ENCODE data around the gene ZNF205. TPM values are rescaled to one million over a fixed set of nuclear protein-coding genes. Genes with fewer than 3 reads are reported as not detected.
"Not testable (repeated sequence)": the region's sequence is repeated elsewhere in the genome, so short reads cannot be mapped to it uniquely, and the experiment has no call there.

The ZNF205 gene
- total RNA-seq, 2 donors from 2014 or later: 15.4 to 18.3 TPM

DNA sequence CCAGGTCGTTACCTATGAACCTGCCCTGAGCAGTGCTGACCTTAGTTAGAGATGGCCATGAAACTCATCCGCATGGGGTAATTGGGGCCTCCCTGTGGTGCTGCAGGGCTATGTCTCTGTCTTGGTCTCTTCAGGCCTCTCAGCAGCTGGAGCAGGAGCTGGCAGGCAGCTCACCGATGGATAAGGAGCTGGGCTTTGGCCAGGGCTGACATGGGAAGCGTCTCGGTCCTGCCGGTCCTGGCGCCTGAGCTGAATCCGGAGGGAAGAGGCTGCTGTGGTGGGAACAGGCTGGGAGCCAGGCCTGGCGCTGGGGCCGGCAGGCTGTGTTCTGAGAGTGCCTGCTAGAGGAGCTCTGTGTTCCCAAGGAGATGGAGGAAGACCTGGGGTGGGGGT lies 36.9 kb upstream of the ZNF205 start:
- H3K27ac ChIP-seq (ENCODE audit: low read depth, low read length): no peak overlapping the region
- Mint-ChIP-seq H3K36me3 (ENCODE audit: low read depth) (no peaks in the 10 kb centered on the region), H3K4me1 (peaks cover 14% of the 10 kb centered on the region), H3K9me3 (no peaks in the 10 kb centered on the region), H3K4me3 (no peak overlapping the region), H3K27me3 (ENCODE audit: insufficient read depth) (no peaks in the 10 kb centered on the region), H3K27ac (no peak overlapping the region)
- DNase-seq: no peak
- H3K9me3 ChIP-seq (ENCODE audit: control insufficient read depth, low read length): no peaks in the 10 kb centered on the region
- H3K9ac ChIP-seq (ENCODE audit: extremely low read depth, low read length, poor library complexity, severe bottlenecking): no peak overlapping the region
- H3K27me3 ChIP-seq (ENCODE audit: control insufficient read depth, insufficient read depth, low read length, poor library complexity, severe bottlenecking): no peaks in the 10 kb centered on the region
- no peak overlapping the region for H3K4me3 ChIP-seq (ENCODE audit: low read length)
- no peaks in the 10 kb centered on the region for H3K4me1 ChIP-seq (ENCODE audit: control insufficient read depth, insufficient read depth, low read length)
- WGBS, 2 experiments (ENCODE audit: insufficient coverage in 1 of 2, insufficient read length in 1 of 2): 71 to 83% methylated on average over 2 to 10 of the region's 10 CpGs
- no peaks in the 10 kb centered on the region for H3K36me3 ChIP-seq (ENCODE audit: control insufficient read depth, insufficient read depth, low read length)
- no peak for TF ChIP-seq CTCF (conservative IDR thresholded peaks at IDR 0.05)

GRCh38 chr16:3075946-3076345 lies 36.4 kb upstream of the ZNF205 start:
- H3K27me3 ChIP-seq (ENCODE audit: control insufficient read depth, insufficient read depth, low read length, poor library complexity, severe bottlenecking); H3K4me3 ChIP-seq (ENCODE audit: low read length); H3K27me3 Mint-ChIP-seq (ENCODE audit: insufficient read depth); DNase-seq; H3K9me3 Mint-ChIP-seq; H3K9me3 ChIP-seq (ENCODE audit: control insufficient read depth, low read length); H3K9ac ChIP-seq (ENCODE audit: extremely low read depth, low read length, poor library complexity, severe bottlenecking); H3K36me3 Mint-ChIP-seq (ENCODE audit: low read depth); H3K4me3 Mint-ChIP-seq; H3K36me3 ChIP-seq (ENCODE audit: control insufficient read depth, insufficient read depth, low read length); H3K27ac Mint-ChIP-seq; H3K4me1 ChIP-seq (ENCODE audit: control insufficient read depth, insufficient read depth, low read length); H3K27ac ChIP-seq (ENCODE audit: low read depth, low read length): not testable (repeated sequence)
- peaks cover 14% of the 10 kb centered on the region for H3K4me1 Mint-ChIP-seq
- WGBS, 2 experiments (ENCODE audit: insufficient coverage in 1 of 2, insufficient read length in 1 of 2): 80 to 92% methylated on average over 1 to 6 of the region's 6 CpGs

DNA sequence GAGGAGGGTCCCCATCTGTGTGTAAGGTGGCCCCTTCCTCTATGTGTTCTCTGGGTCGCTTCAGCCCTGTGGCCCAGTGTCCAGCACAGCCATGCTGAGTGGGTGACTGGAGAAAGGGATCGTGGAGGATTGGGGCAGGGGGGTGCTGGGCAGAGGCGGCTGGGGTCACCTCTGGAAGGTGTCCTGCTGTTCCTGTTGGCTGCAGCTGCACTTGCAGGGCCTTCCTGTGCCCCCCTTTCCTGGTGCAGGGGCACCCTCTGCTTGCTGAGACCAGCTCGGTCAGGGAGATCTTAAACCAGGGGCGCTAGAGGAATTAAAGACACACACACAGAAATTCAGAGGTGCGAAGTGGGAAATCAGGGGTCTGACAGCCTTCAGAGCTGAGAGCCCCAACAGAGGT lies 35.8 kb upstream of the ZNF205 start:
- Mint-ChIP-seq H3K9me3 (peaks cover 3% of the 10 kb centered on the region), H3K4me3 (no peak overlapping the region), H3K36me3 (ENCODE audit: low read depth) (no peaks in the 10 kb centered on the region), H3K27me3 (ENCODE audit: insufficient read depth) (no peaks in the 10 kb centered on the region), H3K4me1 (peaks cover 14% of the 10 kb centered on the region), H3K27ac (no peak overlapping the region)
- Histone ChIP-seq H3K9me3 (ENCODE audit: control insufficient read depth, low read length) (no peaks in the 10 kb centered on the region), H3K27ac (ENCODE audit: low read depth, low read length) (no peak overlapping the region), H3K4me1 (ENCODE audit: control insufficient read depth, insufficient read depth, low read length) (no peaks in the 10 kb centered on the region), H3K4me3 (ENCODE audit: low read length) (no peak overlapping the region), H3K9ac (ENCODE audit: extremely low read depth, low read length, poor library complexity, severe bottlenecking) (no peak overlapping the region), H3K36me3 (ENCODE audit: control insufficient read depth, insufficient read depth, low read length) (no peaks in the 10 kb centered on the region), H3K27me3 (ENCODE audit: control insufficient read depth, insufficient read depth, low read length, poor library complexity, severe bottlenecking) (no peaks in the 10 kb centered on the region)
- no peak for DNase-seq
- TF ChIP-seq CTCF (conservative IDR thresholded peaks at IDR 0.05): no peak
- 43 to 71% methylated on average over 2 to 6 of the region's 6 CpGs for WGBS, 2 experiments (ENCODE audit: insufficient coverage in 1 of 2, insufficient read length in 1 of 2)

- Histone ChIP-seq H3K27ac (ENCODE audit: low read depth, low read length) (no peak overlapping the region), H3K9me3 (ENCODE audit: control insufficient read depth, low read length) (no peaks in the 10 kb centered on the region), H3K9ac (ENCODE audit: extremely low read depth, low read length, poor library complexity, severe bottlenecking) (no peak overlapping the region), H3K4me3 (ENCODE audit: low read length) (no peak overlapping the region), H3K27me3 (ENCODE audit: control insufficient read depth, insufficient read depth, low read length, poor library complexity, severe bottlenecking) (no peaks in the 10 kb centered on the region), H3K4me1 (ENCODE audit: control insufficient read depth, insufficient read depth, low read length) (no peaks in the 10 kb centered on the region), H3K36me3 (ENCODE audit: control insufficient read depth, insufficient read depth, low read length) (no peaks in the 10 kb centered on the region)
- Mint-ChIP-seq H3K9me3 (peaks cover 3% of the 10 kb centered on the region), H3K27ac (no peak overlapping the region), H3K4me3 (no peak overlapping the region), H3K36me3 (ENCODE audit: low read depth) (no peaks in the 10 kb centered on the region), H3K27me3 (ENCODE audit: insufficient read depth) (no peaks in the 10 kb centered on the region), H3K4me1 (peaks cover 8% of the 10 kb centered on the region)
- WGBS, 2 experiments (ENCODE audit: insufficient coverage in 1 of 2, insufficient read length in 1 of 2): 94 to 95% methylated on average over 17 of the region's 17 CpGs
- TF ChIP-seq CTCF (conservative IDR thresholded peaks at IDR 0.05): no peak
- no peak for DNase-seq
These were observed 32.4 kb upstream of the ZNF205 start for GRCh38 chr16:3080024-3080423.

DNA sequence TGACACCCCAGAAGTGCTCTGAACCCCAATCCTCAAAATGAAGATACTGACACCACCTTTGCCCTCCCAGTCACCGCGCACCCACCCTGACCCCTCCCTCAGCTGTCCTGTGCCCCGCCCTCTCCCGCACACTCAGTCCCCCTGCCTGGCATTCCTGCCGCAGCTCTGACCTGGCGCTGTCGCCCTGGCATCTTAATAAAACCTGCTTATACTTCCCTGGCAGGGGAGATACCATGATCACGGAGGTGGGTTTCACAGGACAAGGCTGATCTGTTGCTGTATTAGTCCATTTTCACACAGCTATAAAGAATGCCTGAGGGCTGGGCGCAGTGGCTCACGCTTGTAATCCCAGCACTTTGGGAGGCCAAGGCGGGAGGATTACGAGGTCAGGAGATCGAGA lies 30.4 kb upstream of the ZNF205 start:
- DNase-seq; H3K4me1 Mint-ChIP-seq; H3K9me3 ChIP-seq (ENCODE audit: control insufficient read depth, low read length); H3K4me3 ChIP-seq (ENCODE audit: low read length); H3K4me1 ChIP-seq (ENCODE audit: control insufficient read depth, insufficient read depth, low read length); H3K27ac Mint-ChIP-seq; H3K36me3 Mint-ChIP-seq (ENCODE audit: low read depth); H3K27me3 Mint-ChIP-seq (ENCODE audit: insufficient read depth); H3K27ac ChIP-seq (ENCODE audit: low read depth, low read length); H3K27me3 ChIP-seq (ENCODE audit: control insufficient read depth, insufficient read depth, low read length, poor library complexity, severe bottlenecking); H3K36me3 ChIP-seq (ENCODE audit: control insufficient read depth, insufficient read depth, low read length); H3K9me3 Mint-ChIP-seq; H3K9ac ChIP-seq (ENCODE audit: extremely low read depth, low read length, poor library complexity, severe bottlenecking); H3K4me3 Mint-ChIP-seq: not testable (repeated sequence)
- 96 to 97% methylated on average over 8 to 13 of the region's 13 CpGs for WGBS, 2 experiments (ENCODE audit: insufficient coverage in 1 of 2, insufficient read length in 1 of 2)

All from endodermal cell (in vitro differentiated cells).